Right lobe of liver (tissue), 6 donors: Measurements from ENCODE around the gene RASAL1. TPM values are rescaled to one million over a fixed set of nuclear protein-coding genes. Genes with fewer than 3 reads are reported as not detected.

ENCODE experiments used
- ATAC-seq, 4 donors: fragments of 200-7000 bp; cut with Tn5 transposase; one replicate each; pipeline ENCODE4 v1.9.1; 2020; ENCODE audit warnings: mild to moderate bottlenecking in 4 of 4, moderate library complexity in 4 of 4
- DNase-seq, 3 donors: peaks; one replicate each; pipeline ENCODE4 v3.0.0-alpha.2; 2020
- H3K27ac ChIP-seq, 3 donors: fragments of 200-600 bp; one replicate each; pipeline ENCODE4 v1.8.0; 2022
- H3K27me3 ChIP-seq, 2 donors: fragments of 200-600 bp; one replicate each; pipeline ENCODE4 v1.8.0; 2022
- H3K36me3 ChIP-seq, 4 donors: fragments of 200-600 bp; sonication (generic) in 1 of 4; one replicate each; pipeline versions ENCODE4 v1.5.1 to v1.8.0; 2017 to 2022; ENCODE audit warnings: control low read depth in 1 of 4
- H3K4me1 ChIP-seq, 4 donors: fragments of 200-600 bp; sonication (generic) in 1 of 4; one replicate each; pipeline versions ENCODE4 v1.5.1 to v1.8.0; 2017 to 2022; ENCODE audit warnings: control low read depth in 1 of 4
- H3K4me3 ChIP-seq, 3 donors: fragments of 200-600 bp; one replicate each; pipeline ENCODE4 v1.8.0; 2022
- H3K9me3 ChIP-seq, 4 donors: fragments of 200-600 bp; sonication (generic) in 1 of 4; one replicate each; pipeline versions ENCODE4 v1.5.1 to v1.8.0; 2017 to 2022; ENCODE audit warnings: control low read depth in 1 of 4
- CTCF ChIP-seq, 4 donors: fragments of 200-600 bp in 3 of 4; fragments of 450-650 bp in 1 of 4; IDR thresholded peaks; one replicate each; pipeline versions ENCODE4 v1.5.1 to v1.8.0; 2016 to 2022; ENCODE audit warnings: antibody characterized with exemption in 4 of 4, mild to moderate bottlenecking in 2 of 4
- POLR2A ChIP-seq: fragments of 450-650 bp; IDR thresholded peaks from one replicate; pipeline ENCODE4 v1.6.1; 2017; ENCODE audit warnings: antibody characterized with exemption, mild to moderate bottlenecking
- WGBS: methylation state at CpG from one replicate; pipeline ENCODE4 v1.1.6; 2018; ENCODE audit warnings: low coverage, low lambda C conversion rate; ENCODE audit not compliant: insufficient coverage; ENCODE audit errors: missing lambda C conversion rate; 5-methylcytosine and 5-hydroxymethylcytosine counted together
- intact Hi-C, 2 donors: fragments of 100-400 bp; cut with DNase I; formaldehyde crosslinking; loops; one replicate each; pipeline versions ENCODE4 v1.11.2 to v1.14.1; 2022
- long read RNA-seq: library from polyadenylated mRNA; unstranded; transcript quantifications from one replicate; pipeline ENCODE4 v2.0.0, GENCODE V29; 2019
- total RNA-seq, 6 experiments: library from RNA; depleted of rRNA in 2 of 6; stranded (reverse); fragments of >200 nt in 2 of 6; fragmentation: NEBNext Ultra II Directional in 3 of 6; extraction: Animal tissue kit (Norgen Biotek cat#: 25700) in 3 of 6; gene quantifications; one replicate each; pipeline versions ENCODE4 v1.1.0 to v1.2.4, GENCODE V29; 2016 to 2023
- donor health status: DM: no; HTN: yes; CAD: no.
- donor health status: DM: no; HTN: no; CAD: no.
- donor health status: DM: no; HTN: no; CAD: no.
- donor health status: DM: no; HTN: yes; CAD: no.
- donor health status: DM: no; HTN: yes; CAD: no.

Gene RASAL1, protein sequence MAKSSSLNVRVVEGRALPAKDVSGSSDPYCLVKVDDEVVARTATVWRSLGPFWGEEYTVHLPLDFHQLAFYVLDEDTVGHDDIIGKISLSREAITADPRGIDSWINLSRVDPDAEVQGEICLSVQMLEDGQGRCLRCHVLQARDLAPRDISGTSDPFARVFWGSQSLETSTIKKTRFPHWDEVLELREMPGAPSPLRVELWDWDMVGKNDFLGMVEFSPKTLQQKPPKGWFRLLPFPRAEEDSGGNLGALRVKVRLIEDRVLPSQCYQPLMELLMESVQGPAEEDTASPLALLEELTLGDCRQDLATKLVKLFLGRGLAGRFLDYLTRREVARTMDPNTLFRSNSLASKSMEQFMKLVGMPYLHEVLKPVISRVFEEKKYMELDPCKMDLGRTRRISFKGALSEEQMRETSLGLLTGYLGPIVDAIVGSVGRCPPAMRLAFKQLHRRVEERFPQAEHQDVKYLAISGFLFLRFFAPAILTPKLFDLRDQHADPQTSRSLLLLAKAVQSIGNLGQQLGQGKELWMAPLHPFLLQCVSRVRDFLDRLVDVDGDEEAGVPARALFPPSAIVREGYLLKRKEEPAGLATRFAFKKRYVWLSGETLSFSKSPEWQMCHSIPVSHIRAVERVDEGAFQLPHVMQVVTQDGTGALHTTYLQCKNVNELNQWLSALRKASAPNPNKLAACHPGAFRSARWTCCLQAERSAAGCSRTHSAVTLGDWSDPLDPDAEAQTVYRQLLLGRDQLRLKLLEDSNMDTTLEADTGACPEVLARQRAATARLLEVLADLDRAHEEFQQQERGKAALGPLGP
- under 1 TPM in 4 of 6 experiments, not detected in 2; 0.10 to 0.24 (median 0.15) TPM for total RNA-seq
- long read RNA-seq: 0 reads

DNA sequence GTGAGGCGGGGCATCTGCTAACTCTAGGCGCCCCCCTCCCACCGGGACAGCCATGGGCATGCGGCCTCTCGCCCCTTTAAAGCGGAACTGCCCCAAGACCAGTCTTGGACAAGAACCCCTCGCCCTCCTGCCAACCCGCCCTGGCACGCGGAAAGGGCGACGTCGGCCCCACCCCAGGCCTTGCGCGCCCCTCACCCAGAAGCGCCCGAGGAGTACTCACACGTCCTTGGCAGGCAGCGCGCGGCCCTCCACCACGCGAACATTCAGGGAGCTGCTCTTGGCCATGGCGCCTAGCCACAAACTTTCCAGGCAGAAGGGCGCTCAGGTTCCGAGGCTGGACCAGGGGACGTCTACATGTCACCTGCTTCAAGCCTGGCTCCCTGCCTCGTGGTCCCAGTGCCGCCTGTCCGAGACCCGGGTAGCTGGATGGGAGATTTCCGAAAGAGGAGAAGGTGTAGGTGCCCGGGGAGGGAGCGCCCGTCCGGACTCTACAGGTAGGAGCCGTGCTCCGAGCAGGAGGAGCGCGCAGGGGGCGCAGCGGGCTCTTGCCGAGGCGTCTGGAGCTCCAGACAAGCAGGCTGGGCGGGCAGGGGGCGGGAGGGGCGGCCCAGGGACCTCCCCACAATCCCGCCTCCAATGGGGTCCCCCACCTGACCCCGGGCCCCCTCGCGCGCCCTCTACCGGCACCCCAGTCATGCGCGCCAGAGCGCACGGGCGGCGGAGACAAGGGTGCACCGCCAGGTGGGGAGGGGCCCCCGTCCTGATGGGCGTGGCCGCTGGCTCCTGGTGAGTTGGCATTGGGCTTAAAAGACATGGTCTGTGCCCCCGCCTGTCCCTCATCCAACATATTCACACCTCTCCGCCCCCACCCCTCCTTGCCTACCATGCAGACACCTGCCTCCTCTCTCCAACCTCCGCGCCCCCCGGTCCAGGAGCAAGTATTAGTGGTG lies at the start of gene RASAL1:
Gene RASAL1 (minus strand): TSS at position 584 of the 950 bp plus-strand sequence. CDS start 299 bp downstream, at position 285.
- Histone ChIP-seq H3K9me3 (no peaks in the 10 kb centered on the region), H3K27ac (no peak within 1 kb of the TSS), H3K36me3 (no peaks in the 10 kb centered on the region), H3K27me3 (no peaks in the 10 kb centered on the region), H3K4me1 (no peaks in the 10 kb centered on the region), H3K4me3 (peak within 1 kb of the TSS in 1 of 3 donors; percentile 13)
- TF ChIP-seq CTCF (IDR thresholded peaks at IDR 0.05) (peak; percentile 18 to 48 (median 39)), POLR2A (no peak)
- WGBS: 2% methylated on average over 11 of the region's 68 CpGs
- peak; percentile 63 to 82 (median 66) for ATAC-seq
- DNase-seq: peak in 2 of 3 donors; percentile 35 to 52
- intact Hi-C loops: no loop called here

- DNase-seq: peak; percentile 89 to 93 (median 92)
- peaks cover 0 to 9% (median 5%) of the 10 kb centered on the region in 4 donors for H3K36me3 ChIP-seq
- peaks cover 0 to 35% (median 8%) of the 10 kb centered on the region in 4 donors for H3K4me1 ChIP-seq
- H3K4me3 ChIP-seq: peak overlapping the region; percentile 91 to 98 (median 97)
- WGBS: 0% methylated on average over 3 of the region's 20 CpGs
- peak; percentile 79 to 88 (median 84) for ATAC-seq
- no peaks in the 10 kb centered on the region for H3K27me3 ChIP-seq
- H3K9me3 ChIP-seq: no peaks in the 10 kb centered on the region
- H3K27ac ChIP-seq: peak overlapping the region; percentile 93 to 98 (median 97)
- no peak for TF ChIP-seq CTCF (IDR thresholded peaks at IDR 0.05)
- intact Hi-C loops: no loop called here
These were observed 49.3 kb upstream of the RASAL1 start for GRCh38 chr12:113184900-113185179.

GRCh38 chr12:113184098-113184899 lies 48.7 kb upstream of the RASAL1 start:
- peaks cover 0 to 30% (median 8%) of the 10 kb centered on the region in 4 donors for H3K4me1 ChIP-seq
- peak overlapping the region in 2 of 3 donors; percentile 93 to 97 for H3K27ac ChIP-seq
- H3K27me3 ChIP-seq: no peaks in the 10 kb centered on the region
- peaks cover 0 to 15% (median 9%) of the 10 kb centered on the region in 4 donors for H3K36me3 ChIP-seq
- WGBS: 23% methylated on average over 23 of the region's 26 CpGs
- intact Hi-C loops: no loop called here
- ATAC-seq: peak; percentile 31 to 48 (median 42)
- H3K4me3 ChIP-seq: peak overlapping the region; percentile 91 to 98 (median 97)
- no peak for TF ChIP-seq CTCF (IDR thresholded peaks at IDR 0.05)
- TF ChIP-seq POLR2A: no peak
- peak in 1 of 3 donors; percentile 67 for DNase-seq
- no peaks in the 10 kb centered on the region for H3K9me3 ChIP-seq
